NCI-H1417 (cell line): ENCODE results near the gene CADM3.

Experiments used
- DNase-seq, 3 experiments: peaks; one replicate each; lab custom pipeline; 2025; lab: John Stamatoyannopoulos, UW

Gene CADM3

DNA sequence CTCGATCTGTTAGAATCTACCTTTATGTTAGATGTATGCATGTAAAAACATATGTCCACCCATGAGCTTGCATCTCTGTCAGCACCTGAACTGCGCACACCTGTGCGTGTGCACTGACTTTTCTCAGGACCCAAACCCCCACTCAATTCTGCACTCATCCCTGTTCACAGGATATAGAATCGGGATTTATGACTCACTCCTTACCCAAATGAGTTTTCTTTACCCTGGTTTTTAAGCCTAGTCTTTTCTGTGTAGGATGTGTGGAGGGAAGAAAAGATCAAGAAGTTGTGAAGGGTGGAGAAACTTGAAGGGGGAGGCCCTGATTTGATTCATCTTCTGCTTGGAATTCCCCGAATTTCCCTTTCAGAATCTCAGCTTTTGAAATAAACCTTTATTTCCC, 35.7 kb downstream of the CADM3 start:
- DNase-seq, result no peak

DNA sequence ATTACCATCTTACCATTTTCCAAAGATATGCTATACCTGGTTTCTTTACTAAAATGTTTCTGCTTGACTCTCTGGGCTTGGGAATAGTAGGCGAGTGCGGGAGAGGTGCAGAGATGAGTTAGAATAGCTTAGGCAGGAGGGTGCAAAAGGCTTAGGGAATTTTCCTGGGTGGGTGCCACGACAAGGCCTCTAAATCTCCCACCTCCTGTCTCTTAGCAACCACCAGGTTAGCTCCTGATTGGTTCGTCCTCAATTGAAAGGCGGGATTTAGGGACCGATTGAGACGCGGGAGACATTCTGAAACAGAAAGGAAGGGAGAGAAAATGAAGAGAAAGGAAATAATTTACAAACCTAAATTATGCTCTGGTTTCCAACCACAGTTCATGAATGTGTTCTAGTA, 36.4 kb downstream of the CADM3 start:
- peak in 1 of 3 experiments; percentile 8 for DNase-seq

DNA sequence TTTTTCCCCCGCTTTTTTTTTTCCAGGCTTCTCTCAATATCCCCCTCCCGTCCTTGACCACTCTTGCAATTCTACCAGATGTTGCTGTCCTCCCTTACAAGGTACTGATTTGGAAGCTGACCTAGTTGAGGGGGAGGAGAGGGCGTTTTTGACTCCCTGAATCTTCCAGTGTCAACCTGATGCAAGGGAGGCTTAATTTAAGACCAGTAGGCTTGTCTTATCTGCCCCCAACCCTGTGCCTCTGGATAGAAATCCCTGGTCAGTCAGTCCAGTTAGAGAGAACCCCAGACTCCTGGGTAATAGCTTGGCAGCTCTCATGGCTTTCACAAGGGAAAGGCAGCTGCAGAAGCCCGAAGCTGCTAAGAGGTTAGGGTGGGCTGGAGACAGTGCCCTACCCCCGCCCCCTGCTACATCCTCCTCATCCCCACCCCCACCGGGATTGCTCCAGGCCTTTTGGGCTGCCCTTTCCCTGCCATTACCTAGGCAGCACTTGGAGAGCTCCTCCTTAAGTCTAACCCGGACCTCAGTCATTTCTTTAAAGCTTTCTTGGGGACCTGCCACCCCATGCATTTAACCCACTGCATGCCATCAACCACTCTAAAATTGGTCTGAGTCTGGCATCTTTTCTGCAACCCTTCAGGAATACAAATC, 36.9 kb downstream of the CADM3 start:
- DNase-seq, result no peak

GRCh38 chr1:159209061-159209460, 37.6 kb downstream of the CADM3 start:
- no peak for DNase-seq

- peak in 2 of 3 experiments; percentile 43 to 52 for DNase-seq
These were observed 40.1 kb downstream of the CADM3 start for GRCh38 chr1:159211331-159212136.

GRCh38 chr1:159212596-159212995, 41.2 kb downstream of the CADM3 start:
- no peak for DNase-seq

GRCh38 chr1:159214149-159214760, 42.8 kb downstream of the CADM3 start:
- DNase-seq, result peak in 2 of 3 experiments; percentile 49 to 72

- DNase-seq, result no peak
These were observed 47.5 kb downstream of the CADM3 start for GRCh38 chr1:159218649-159219636.

- no peak for DNase-seq
These were observed 50.9 kb downstream of the CADM3 start for GRCh38 chr1:159222075-159222865.

DNA sequence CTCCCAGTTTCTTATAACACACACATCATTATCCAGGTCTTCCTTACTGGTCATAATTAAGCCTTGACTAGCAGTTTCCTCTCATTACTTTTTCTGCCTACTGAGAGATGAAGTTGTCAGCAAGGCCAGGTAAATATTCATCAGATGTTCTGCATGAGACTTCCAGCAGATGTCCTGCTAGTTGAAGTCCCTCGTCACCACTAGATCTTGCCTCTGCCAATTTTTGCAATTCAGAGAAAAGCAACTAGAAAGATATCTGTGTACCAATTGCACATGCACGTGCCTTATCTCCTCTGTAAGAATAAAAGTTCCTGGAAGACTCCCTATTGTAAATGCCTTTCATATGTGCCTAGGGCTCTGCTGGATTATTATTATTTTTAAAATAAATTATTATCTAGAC, 51.6 kb downstream of the CADM3 start:
- DNase-seq, result no peak

GRCh38 chr1:159228554-159228953, 57.1 kb downstream of the CADM3 start:
- no peak for DNase-seq

DNA sequence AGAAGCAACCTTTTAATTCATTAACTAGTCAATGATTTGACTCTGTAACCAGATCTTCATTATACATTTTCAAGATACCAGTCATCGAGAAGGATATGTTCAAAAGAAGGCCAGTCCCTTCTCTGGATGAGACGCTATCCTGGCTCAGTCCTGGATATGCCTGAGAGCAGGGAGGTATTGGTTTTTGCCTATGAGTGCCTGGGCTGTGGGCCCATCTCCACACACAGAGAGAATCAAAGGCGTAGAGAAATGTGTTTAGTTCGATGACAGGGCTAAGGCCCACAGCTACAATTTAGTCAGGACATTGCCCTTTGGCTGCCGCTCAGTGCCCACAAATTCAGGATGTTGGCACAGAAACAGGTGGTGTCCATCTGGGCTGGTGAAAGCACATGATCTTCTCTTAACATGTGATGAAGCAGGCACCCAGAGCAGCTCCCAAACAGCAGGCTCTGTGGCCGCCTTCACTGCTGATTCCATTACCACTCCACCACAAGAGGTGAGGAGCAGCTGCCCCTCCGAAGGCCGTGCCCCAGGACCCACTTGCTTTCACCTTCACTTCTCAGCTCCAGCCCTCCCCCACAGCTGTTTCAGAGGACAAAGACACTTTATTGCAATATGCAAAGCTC, 58.0 kb downstream of the CADM3 start:
- no peak for DNase-seq

DNA sequence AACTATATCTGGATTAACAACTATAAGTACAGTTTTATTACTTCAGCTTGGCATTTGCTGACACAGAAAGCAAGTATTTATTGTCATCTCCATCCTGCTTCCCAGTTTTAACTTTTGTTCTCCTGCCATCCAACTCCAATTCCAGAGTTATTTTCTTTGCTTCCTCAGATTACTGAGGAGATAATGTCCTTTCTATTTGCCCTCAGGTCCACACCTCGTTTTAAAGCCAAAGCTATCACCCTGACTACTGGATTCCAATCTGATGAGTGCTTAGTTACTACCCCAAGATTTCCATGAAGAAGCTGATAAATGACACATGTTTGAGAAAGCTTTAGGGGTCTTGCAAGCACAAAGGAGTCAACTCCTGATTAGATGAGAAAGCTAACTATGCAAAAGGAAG, 58.5 kb downstream of the CADM3 start:
- no peak for DNase-seq

GRCh38 chr1:159239551-159240220, 68.3 kb downstream of the CADM3 start:
- no peak for DNase-seq

- no peak for DNase-seq
These were observed 75.9 kb downstream of the CADM3 start for GRCh38 chr1:159247266-159247665.

DNA sequence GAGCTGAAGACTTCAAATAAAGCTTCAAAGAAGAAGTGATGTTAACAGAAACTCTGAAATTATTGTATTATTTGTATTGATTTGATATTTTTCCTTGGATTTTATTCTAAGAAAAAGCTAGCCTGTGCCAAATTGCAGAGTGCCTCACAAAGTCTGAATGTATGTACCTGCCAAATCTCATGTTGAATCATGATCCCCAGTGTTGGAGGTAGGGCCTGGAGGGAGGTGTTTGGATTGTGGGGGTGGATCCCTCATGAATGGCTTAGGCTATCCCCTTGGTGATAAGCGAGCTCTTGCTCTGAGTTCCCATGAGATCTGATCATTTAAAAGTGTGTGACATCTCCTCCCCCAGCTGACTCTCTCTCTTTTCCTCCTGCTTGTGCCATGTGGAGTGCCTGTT, 76.9 kb downstream of the CADM3 start:
- DNase-seq, result no peak

GRCh38 chr1:159250638-159251216, 79.3 kb downstream of the CADM3 start:
- DNase-seq, result no peak
